GM12878 (cell line): Measurements from ENCODE around the gene ANKRD44.

Experiments used
- EGR1 ChIP-seq, 2 experiments: IDR thresholded peaks; 1 replicate in 1 of 2; 2 replicates in 1 of 2; pipeline ENCODE4 v1.6.1; 2011 to 2012; ENCODE audit warnings: low read depth in 2 of 2, low read length in 2 of 2, borderline replicate concordance in 1 of 2, mild to moderate bottlenecking in 1 of 2, moderate library complexity in 1 of 2
- ESRRA ChIP-seq: IDR thresholded peaks from 2 replicates; pipeline ENCODE4 v1.6.1; 2012; ENCODE audit warnings: mild to moderate bottlenecking, low read length, improper control_type of control experiment
- ETV6 ChIP-seq, 2 experiments: fragments of 450-650 bp in 1 of 2; IDR thresholded peaks in 1 of 2; conservative IDR thresholded peaks in 1 of 2; 2 replicates each; pipeline ENCODE4 v1.6.1; 2014; ENCODE audit warnings: antibody characterized with exemption in 1 of 2, borderline replicate concordance in 1 of 2, low read depth in 1 of 2, mild to moderate bottlenecking in 1 of 2, moderate library complexity in 1 of 2
- NFIC ChIP-seq: IDR thresholded peaks from 2 replicates; pipeline ENCODE4 v1.6.1; 2012; ENCODE audit warnings: low read depth, mild to moderate bottlenecking, inconsistent platforms, low read length, moderate library complexity
- SMAD1 ChIP-seq: fragments of 450-650 bp; IDR thresholded peaks from 2 replicates; pipeline ENCODE4 v1.6.1; 2018; ENCODE audit warnings: mild to moderate bottlenecking, low read depth; ENCODE audit not compliant: partially characterized antibody
- TAF1 ChIP-seq: IDR thresholded peaks from 2 replicates; pipeline ENCODE4 v1.6.1; 2011; ENCODE audit warnings: mild to moderate bottlenecking, low read depth, low read length, borderline replicate concordance
- TARDBP ChIP-seq: IDR thresholded peaks from 2 replicates; pipeline ENCODE4 v1.6.1; 2016; ENCODE audit warnings: borderline replicate concordance
- YY1 ChIP-seq: IDR thresholded peaks from 2 replicates; pipeline ENCODE4 v1.6.1; 2011; ENCODE audit warnings: low read depth, mild to moderate bottlenecking, low read length
- TF ChIP-seq, protein P1 (sequence below), 3 experiments: IDR thresholded peaks in 2 of 3; conservative IDR thresholded peaks in 1 of 3; 2 replicates each; pipeline ENCODE4 v1.5.1; 2011; ENCODE audit warnings: low read depth in 3 of 3, low read length in 3 of 3, mild to moderate bottlenecking in 3 of 3, control low read depth in 2 of 3, moderate library complexity in 2 of 3, inconsistent platforms in 1 of 3, mixed read lengths in 1 of 3; ENCODE audit not compliant: control insufficient read depth in 2 of 3, insufficient read depth in 1 of 3; ENCODE audit errors: extremely low read depth in 1 of 3

GRCh38 chr2:197273485-197273884 lies 37.1 kb downstream of the ANKRD44 start:
- no peak for TF ChIP-seq TAF1
- TF ChIP-seq NFIC, result no peak
- no peak for TF ChIP-seq YY1
- no peak for TF ChIP-seq SMAD1
- TF ChIP-seq EGR1 (IDR thresholded peaks at IDR 0.05; ENCODE audit: borderline replicate concordance in 1 of 2, low read depth in 2 of 2, low read length in 2 of 2), result no peak
- TF ChIP-seq, protein P1, sequence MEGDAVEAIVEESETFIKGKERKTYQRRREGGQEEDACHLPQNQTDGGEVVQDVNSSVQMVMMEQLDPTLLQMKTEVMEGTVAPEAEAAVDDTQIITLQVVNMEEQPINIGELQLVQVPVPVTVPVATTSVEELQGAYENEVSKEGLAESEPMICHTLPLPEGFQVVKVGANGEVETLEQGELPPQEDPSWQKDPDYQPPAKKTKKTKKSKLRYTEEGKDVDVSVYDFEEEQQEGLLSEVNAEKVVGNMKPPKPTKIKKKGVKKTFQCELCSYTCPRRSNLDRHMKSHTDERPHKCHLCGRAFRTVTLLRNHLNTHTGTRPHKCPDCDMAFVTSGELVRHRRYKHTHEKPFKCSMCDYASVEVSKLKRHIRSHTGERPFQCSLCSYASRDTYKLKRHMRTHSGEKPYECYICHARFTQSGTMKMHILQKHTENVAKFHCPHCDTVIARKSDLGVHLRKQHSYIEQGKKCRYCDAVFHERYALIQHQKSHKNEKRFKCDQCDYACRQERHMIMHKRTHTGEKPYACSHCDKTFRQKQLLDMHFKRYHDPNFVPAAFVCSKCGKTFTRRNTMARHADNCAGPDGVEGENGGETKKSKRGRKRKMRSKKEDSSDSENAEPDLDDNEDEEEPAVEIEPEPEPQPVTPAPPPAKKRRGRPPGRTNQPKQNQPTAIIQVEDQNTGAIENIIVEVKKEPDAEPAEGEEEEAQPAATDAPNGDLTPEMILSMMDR (IDR thresholded peaks at IDR 0.05 in 2 of 3, conservative IDR thresholded peaks at IDR 0.05 in 1 of 3; ENCODE audit: control insufficient read depth in 2 of 3, extremely low read depth in 1 of 3, insufficient read depth in 1 of 3, low read depth in 3 of 3, low read length in 3 of 3), result no peak
- no peak for TF ChIP-seq ETV6 (conservative IDR thresholded peaks at IDR 0.05 in 1 of 2, IDR thresholded peaks at IDR 0.05 in 1 of 2; ENCODE audit: borderline replicate concordance in 1 of 2, low read depth in 1 of 2)
- no peak for TF ChIP-seq TARDBP
- TF ChIP-seq ESRRA, result no peak
